Mammary epithelial cell (primary cell): Measurements from ENCODE around the gene PLD2.

Experiments
- EZH2 ChIP-seq: IDR thresholded peaks from 2 replicates; pipeline ENCODE4 v1.6.1; 2012; ENCODE audit warnings: low read length, inconsistent platforms, borderline replicate concordance
- TF ChIP-seq, protein P1 (sequence below), 2 donors: IDR thresholded peaks in 1 of 2; conservative IDR thresholded peaks in 1 of 2; 2 replicates each; pipeline ENCODE4 v1.5.1; 2011 to 2012; ENCODE audit warnings: inconsistent platforms in 2 of 2, low read length in 2 of 2, mild to moderate bottlenecking in 2 of 2, control low read depth in 1 of 2, low read depth in 1 of 2; ENCODE audit not compliant: insufficient read depth in 1 of 2; ENCODE audit errors: extremely low read depth in 1 of 2

DNA sequence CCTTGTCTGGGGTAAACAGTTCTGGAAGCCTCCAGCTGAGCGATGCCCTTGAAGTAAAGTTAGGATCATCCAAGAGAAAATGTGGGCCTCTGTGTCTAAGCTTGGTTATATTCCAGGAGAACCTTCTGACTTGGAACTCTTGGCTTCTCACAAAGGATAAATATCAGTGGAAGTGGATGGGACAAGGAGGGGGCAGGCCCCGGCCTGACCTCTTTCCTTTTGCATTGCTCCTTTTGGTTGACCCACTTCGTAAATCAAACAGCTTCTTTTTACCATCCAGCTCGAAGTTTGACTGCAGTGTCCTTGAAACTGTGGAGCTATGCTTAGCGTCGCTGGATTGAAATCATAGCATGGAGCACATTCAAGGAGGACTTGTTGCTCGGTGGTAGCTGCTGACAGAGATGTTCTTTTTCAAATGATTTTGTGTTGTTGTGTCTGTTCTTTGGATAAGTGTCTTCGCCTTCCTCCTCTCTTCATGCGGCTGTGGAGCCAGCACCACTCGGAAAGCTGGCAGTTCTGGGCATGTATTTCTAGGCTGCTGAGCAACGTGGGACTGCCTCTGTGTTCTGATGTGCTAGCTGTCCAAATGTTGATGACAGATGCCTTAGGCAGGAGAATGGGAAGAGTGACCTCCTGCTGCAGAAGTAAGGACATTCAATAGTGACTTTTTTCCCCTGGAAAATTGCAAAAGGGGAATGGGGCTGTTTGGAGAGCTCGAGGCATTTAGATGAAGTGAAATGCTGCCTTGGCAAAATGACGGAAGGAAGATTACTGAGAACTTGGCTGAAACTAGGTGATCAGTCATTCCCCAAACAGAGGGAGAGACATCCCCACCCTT, 30.7 kb downstream of the PLD2 start:
- TF ChIP-seq, protein P1, sequence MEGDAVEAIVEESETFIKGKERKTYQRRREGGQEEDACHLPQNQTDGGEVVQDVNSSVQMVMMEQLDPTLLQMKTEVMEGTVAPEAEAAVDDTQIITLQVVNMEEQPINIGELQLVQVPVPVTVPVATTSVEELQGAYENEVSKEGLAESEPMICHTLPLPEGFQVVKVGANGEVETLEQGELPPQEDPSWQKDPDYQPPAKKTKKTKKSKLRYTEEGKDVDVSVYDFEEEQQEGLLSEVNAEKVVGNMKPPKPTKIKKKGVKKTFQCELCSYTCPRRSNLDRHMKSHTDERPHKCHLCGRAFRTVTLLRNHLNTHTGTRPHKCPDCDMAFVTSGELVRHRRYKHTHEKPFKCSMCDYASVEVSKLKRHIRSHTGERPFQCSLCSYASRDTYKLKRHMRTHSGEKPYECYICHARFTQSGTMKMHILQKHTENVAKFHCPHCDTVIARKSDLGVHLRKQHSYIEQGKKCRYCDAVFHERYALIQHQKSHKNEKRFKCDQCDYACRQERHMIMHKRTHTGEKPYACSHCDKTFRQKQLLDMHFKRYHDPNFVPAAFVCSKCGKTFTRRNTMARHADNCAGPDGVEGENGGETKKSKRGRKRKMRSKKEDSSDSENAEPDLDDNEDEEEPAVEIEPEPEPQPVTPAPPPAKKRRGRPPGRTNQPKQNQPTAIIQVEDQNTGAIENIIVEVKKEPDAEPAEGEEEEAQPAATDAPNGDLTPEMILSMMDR (conservative IDR thresholded peaks at IDR 0.05 in 1 of 2, IDR thresholded peaks at IDR 0.05 in 1 of 2; ENCODE audit: extremely low read depth in 1 of 2, insufficient read depth in 1 of 2, low read depth in 1 of 2, low read length in 2 of 2) = no peak
- no peak for TF ChIP-seq EZH2
